PC-3 (cell line): Measurements from ENCODE around the gene ASTN2.

ENCODE experiments used
- CTCF ChIP-seq: fragments of 300-600 bp; sonication (generic); conservative IDR thresholded peaks from 2 replicates; pipeline ENCODE4 v1.5.1; 2017; ENCODE audit warnings: antibody characterized with exemption, low read depth, mild to moderate bottlenecking, low read length
- EZH2 ChIP-seq: fragments of 300-600 bp; sonication (generic); IDR thresholded peaks from one replicate; pipeline ENCODE4 v1.6.1; 2017; ENCODE audit warnings: antibody characterized with exemption, mild to moderate bottlenecking, low read length; ENCODE audit not compliant: unreplicated experiment

GRCh38 chr9:116703634-116704033 lies 711.2 kb downstream of the ASTN2 start:
- TF ChIP-seq CTCF (no peak), EZH2 (no peak)
